ENCODE results near the gene RPL10.

Gene RPL10

DNA sequence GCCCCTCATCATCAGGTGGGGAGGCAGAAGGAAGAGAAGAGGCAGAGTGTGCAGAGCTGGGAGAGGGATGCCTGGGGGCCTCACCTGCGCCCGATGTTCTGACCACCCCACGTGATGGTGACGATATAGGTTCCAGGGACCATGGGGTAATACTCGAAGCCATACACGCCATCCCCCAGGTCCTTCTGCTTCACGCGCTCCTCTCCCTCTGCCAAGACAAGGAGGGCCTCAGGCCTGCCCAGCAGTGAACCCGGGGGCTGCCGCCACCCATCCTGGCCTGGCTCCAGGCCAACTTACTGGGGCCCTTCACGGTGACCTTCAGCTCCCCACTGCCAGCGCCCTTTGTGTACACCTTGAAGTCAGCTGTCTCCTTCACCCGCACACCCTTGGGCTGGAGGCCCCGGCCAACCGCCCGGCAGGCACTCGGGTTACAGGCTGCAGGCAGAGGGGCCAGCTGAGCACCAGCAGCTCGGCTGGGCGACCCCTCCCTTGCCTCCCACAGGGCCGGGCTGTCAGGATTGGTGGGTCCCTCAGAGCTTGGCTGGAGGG, 33.1 kb upstream of the RPL10 start:
- Histone ChIP-seq H3K9me3 (ENCODE audit: low read length) (no peaks in the 10 kb centered on the region), H3K4me1 (ENCODE audit: insufficient read depth, low read length) (peaks cover 31% of the 10 kb centered on the region), H3K36me3 (ENCODE audit: insufficient read depth, low read length) (peaks cover 75% of the 10 kb centered on the region), H3K4me3 (ENCODE audit: low read depth in 1 of 2, low read length in 2 of 2) (no peak overlapping the region), H3K27me3 (ENCODE audit: control insufficient read depth in 1 of 2, insufficient read depth in 2 of 2, low read length in 2 of 2) (no peaks in the 10 kb centered on the region), H3K9ac (ENCODE audit: low read length) (no peak overlapping the region), H3K27ac (ENCODE audit: low read depth, low read length) (peak overlapping the region; percentile 64)

DNA sequence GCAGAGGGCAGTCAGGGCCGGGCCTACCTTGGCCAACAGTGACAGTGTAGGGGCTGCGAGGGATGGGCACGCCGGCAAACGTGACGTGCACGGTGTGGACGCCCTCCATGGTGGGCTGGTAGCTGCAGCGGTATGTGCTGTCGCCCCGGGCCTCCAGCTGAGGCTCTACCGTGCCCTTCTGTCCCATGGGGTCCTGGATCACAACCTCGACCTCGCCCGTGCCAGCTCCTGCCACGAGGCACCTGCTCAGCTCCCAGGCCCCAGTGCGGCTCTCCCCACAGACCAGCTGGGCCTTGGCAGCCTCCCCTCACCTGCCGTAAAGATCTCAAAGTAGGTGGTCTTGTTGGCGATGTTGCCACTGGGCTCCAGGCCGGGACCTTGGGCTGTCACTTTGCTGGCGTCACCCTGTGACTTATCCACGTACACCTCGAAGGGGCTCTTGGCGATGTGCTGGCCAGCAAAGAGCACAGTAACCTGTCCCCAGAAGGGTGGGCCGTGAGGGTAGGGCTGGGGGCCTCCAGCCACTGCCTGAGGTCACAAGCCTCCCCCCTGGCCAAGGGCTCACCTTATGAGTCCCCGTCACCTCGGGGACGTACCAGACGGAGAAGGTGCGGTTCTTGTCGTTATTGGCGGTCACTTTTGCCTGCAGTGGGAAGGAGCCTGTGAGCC, 32.0 kb upstream of the RPL10 start:
- H3K27me3 ChIP-seq (ENCODE audit: control insufficient read depth in 1 of 2, insufficient read depth in 2 of 2, low read length in 2 of 2), result no peaks in the 10 kb centered on the region
- H3K9me3 ChIP-seq (ENCODE audit: low read length), result no peaks in the 10 kb centered on the region
- peaks cover 69% of the 10 kb centered on the region for H3K36me3 ChIP-seq (ENCODE audit: insufficient read depth, low read length)
- peaks cover 31% of the 10 kb centered on the region for H3K4me1 ChIP-seq (ENCODE audit: insufficient read depth, low read length)
- H3K4me3 ChIP-seq (ENCODE audit: low read depth in 1 of 2, low read length in 2 of 2), result peak overlapping the region in 1 of 2 donors; percentile 63
- peak overlapping the region; percentile 84 for H3K27ac ChIP-seq (ENCODE audit: low read depth, low read length)
- H3K9ac ChIP-seq (ENCODE audit: low read length), result peak overlapping the region; percentile 85

DNA sequence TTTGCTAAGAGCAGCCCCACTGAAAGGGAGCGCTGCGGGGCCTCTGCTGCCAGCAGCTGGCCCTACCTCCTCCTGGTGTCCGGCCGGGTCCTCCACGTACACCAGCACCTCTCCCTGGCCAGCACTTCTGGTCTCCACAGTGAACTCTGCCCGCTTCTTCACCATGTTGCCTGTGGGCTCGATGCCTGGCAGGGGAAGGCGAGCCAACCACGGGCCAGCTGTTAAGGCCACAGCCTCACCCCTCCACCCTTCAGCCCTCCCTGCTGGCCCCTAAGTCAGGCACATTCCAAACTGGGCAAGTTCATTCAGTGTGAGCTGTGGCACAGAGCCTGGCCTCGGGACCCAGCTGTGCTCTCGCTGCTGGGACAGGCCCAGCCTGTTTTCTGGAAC, 31.5 kb upstream of the RPL10 start:
- H3K4me3 ChIP-seq (ENCODE audit: low read depth in 1 of 2, low read length in 2 of 2), result peak overlapping the region in 1 of 2 donors; percentile 63
- H3K36me3 ChIP-seq (ENCODE audit: insufficient read depth, low read length), result peaks cover 64% of the 10 kb centered on the region
- H3K27ac ChIP-seq (ENCODE audit: low read depth, low read length), result peak overlapping the region; percentile 84

DNA sequence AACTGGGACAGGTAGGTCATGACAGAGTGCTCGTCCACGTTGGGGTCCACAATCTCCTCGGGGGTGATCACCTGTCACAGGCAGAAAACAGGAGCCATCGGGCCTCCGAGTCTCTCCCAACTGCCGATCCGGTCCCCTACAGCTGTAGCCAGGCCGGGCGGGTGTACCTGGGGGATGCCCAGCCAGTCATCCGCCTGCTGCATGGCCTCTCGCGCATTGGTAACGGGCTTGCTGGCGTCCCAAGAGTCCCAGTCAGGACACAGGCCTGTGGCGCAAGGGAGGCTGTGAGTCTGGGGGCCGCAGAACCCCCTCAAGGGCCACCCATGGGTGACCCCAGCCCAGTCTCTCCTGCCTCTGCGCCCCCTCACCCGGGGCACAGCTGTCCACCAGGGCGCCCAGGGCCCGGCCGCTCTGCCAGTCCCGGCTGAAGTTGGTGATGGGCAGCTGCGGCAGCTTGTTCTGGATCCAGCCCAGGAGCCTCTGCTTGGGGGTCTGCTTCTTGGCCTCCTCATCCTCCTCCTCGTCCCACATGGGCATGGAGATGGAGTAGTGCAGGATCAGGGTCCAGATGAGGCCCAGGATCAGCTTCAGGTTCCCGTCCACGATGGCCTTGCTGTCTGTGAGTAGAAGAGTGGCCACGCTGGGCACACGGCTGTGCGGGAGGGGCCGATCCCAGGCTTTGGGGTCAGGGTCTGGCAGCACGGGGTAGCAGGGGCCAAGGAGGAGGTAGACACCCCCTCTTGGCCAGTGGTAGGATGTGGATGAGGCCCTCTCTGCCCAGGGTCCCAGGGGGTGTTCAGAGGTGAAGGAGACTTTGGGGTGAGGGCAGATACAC, 30.5 kb upstream of the RPL10 start:
- H3K4me1 ChIP-seq (ENCODE audit: insufficient read depth, low read length), result peaks cover 31% of the 10 kb centered on the region
- H3K27me3 ChIP-seq (ENCODE audit: control insufficient read depth in 1 of 2, insufficient read depth in 2 of 2, low read length in 2 of 2), result peaks cover 0 to 4% of the 10 kb centered on the region in 2 donors
- peak overlapping the region; percentile 52 to 63 for H3K4me3 ChIP-seq (ENCODE audit: low read depth in 1 of 2, low read length in 2 of 2)
- H3K36me3 ChIP-seq (ENCODE audit: insufficient read depth, low read length), result peaks cover 54% of the 10 kb centered on the region
- no peaks in the 10 kb centered on the region for H3K9me3 ChIP-seq (ENCODE audit: low read length)
- H3K27ac ChIP-seq (ENCODE audit: low read depth, low read length), result peak overlapping the region; percentile 84
- peak overlapping the region; percentile 85 for H3K9ac ChIP-seq (ENCODE audit: low read length)

More for the DNA sequence above, 31.5 kb upstream of the RPL10 start:
- Histone ChIP-seq H3K4me1 (ENCODE audit: insufficient read depth, low read length) (peaks cover 31% of the 10 kb centered on the region), H3K9me3 (ENCODE audit: low read length) (no peaks in the 10 kb centered on the region), H3K9ac (ENCODE audit: low read length) (peak overlapping the region; percentile 85), H3K27me3 (ENCODE audit: control insufficient read depth in 1 of 2, insufficient read depth in 2 of 2, low read length in 2 of 2) (no peaks in the 10 kb centered on the region)

DNA sequence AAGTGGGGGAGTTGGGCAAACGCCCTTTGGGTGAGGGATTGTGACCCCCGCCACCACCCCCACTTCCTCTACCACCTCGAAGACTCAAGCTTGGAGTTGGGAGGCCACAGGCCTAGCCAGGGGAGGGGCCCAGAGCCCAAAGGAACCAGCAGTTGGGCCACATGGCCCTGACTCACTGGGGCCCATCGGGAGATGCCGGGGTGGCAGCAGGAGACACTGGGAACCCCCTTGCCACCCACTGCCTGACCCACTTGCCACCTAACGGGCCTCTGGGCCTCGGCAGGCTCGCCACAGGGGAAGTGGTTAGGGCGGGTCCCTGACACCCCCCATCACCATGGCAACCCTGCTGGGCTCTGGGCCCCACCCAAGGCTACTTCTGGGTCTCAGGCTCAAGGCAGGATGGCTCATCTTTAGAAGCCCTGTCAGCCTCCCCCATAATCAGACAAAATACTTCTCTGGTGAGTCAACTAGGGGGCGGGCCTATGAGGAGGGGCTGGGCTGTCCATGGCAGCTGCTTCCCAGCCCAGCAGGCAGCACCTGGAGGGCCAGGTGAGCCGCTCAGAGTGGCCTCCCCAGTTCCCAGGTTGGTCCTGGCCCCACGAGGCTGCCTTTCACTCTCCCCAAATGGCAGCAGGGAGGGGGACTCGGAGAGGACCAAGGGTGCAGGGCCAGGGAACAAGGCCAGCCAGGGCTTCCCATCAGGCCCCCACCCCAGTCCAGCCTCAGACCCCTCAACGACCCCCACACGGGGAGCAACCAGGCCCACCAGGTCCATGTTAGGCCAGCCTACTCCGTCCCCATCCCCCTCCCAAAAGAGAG, 29.3 kb upstream of the RPL10 start:
- H3K4me3 ChIP-seq (ENCODE audit: low read depth in 1 of 2, low read length in 2 of 2), result peak overlapping the region; percentile 52 to 63
- H3K9me3 ChIP-seq (ENCODE audit: low read length), result no peaks in the 10 kb centered on the region
- peak overlapping the region; percentile 84 for H3K27ac ChIP-seq (ENCODE audit: low read depth, low read length)
- H3K9ac ChIP-seq (ENCODE audit: low read length), result peak overlapping the region; percentile 85
- H3K27me3 ChIP-seq (ENCODE audit: control insufficient read depth in 1 of 2, insufficient read depth in 2 of 2, low read length in 2 of 2), result peaks cover 0 to 4% of the 10 kb centered on the region in 2 donors
- H3K36me3 ChIP-seq (ENCODE audit: insufficient read depth, low read length), result peaks cover 46% of the 10 kb centered on the region
- peaks cover 31% of the 10 kb centered on the region for H3K4me1 ChIP-seq (ENCODE audit: insufficient read depth, low read length)

DNA sequence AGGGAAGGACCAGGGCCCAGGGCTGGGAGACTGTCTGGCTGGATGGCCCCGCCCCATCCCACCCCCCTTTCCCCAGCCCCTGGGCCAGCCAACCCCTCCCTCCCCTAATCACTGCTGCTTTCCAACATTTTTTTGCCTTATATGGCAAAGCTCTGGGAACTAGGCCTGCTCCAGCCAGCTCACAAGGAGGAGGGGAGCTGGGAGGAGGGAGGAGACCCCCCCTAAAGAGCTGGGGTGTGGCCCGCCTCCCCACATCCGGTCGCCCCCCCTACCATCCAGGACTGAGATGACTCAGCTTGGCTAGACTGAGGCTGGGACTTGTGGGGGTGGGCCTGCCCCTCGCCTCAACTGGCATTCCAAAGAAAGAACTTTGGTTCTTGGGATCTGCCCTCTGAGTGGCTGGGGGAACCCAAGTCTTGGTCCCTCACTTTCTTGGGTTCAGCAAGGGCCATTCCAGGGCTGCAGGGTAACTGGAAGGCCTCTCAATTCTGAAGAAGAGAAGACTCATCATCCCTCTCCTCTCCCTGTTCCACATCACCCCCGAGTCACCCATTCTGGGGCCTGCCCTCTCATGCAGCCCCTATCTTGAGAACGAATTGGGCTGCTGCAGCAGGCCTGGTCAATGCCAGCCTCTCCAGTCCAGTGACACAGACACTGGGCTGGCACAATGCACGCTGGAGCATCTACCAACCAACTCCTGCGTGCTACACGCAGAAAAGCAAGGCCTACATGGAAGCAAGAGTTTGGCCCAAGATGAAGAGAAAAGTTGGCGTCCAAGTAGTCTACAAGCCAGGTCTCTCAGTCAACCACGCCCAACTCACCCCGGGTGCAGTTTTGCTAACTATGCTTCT, 28.5 kb upstream of the RPL10 start:
- Histone ChIP-seq H3K27me3 (ENCODE audit: control insufficient read depth in 1 of 2, insufficient read depth in 2 of 2, low read length in 2 of 2) (peaks cover 0 to 4% of the 10 kb centered on the region in 2 donors), H3K4me3 (ENCODE audit: low read depth in 1 of 2, low read length in 2 of 2) (peak overlapping the region; percentile 60 to 73), H3K9ac (ENCODE audit: low read length) (peak overlapping the region; percentile 83), H3K27ac (ENCODE audit: low read depth, low read length) (peak overlapping the region; percentile 84), H3K36me3 (ENCODE audit: insufficient read depth, low read length) (peaks cover 41% of the 10 kb centered on the region), H3K9me3 (ENCODE audit: low read length) (no peaks in the 10 kb centered on the region), H3K4me1 (ENCODE audit: insufficient read depth, low read length) (peaks cover 31% of the 10 kb centered on the region)

DNA sequence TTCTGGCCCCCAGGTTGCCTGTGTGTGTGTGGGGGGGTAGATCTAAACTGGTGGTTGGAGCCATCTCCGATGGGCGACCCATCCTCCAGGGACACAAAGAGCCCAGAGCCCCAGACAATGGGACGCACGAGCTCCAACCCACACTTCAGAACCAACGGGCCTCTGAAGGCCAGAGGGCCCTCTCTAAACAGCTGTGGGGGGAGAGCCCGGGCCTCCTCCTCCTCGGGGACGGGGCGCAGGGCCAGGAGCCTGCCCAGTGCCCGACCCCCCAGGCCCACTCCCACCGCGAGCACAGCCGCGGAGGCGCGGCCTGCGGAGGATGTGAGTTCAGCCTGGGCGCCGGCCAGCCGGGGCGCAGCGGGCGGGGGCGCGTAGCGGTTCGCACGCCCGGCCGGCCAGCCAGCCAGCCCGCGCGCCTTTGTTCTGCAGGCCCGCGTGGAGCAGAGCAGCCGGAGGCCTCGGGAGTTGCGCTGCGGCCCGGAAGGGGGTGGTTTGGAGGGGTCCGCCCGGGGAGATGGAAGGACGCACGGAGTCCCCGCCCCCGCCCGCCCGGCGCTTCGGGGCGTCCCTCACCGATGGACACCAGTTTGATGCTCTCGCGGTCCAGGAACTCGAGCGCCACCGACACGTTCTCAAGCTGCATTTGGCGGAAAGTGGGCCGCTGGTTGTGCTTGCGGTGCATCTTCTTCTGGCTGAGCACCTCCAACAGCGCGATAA, 27.7 kb upstream of the RPL10 start:
- Histone ChIP-seq H3K4me1 (ENCODE audit: insufficient read depth, low read length) (peaks cover 30% of the 10 kb centered on the region), H3K9ac (ENCODE audit: low read length) (peak overlapping the region; percentile 83), H3K9me3 (ENCODE audit: low read length) (no peaks in the 10 kb centered on the region), H3K27ac (ENCODE audit: low read depth, low read length) (peak overlapping the region; percentile 84), H3K36me3 (ENCODE audit: insufficient read depth, low read length) (peaks cover 34% of the 10 kb centered on the region), H3K4me3 (ENCODE audit: low read depth in 1 of 2, low read length in 2 of 2) (peak overlapping the region; percentile 60 to 73), H3K27me3 (ENCODE audit: control insufficient read depth in 1 of 2, insufficient read depth in 2 of 2, low read length in 2 of 2) (peaks cover 0 to 4% of the 10 kb centered on the region in 2 donors)

DNA sequence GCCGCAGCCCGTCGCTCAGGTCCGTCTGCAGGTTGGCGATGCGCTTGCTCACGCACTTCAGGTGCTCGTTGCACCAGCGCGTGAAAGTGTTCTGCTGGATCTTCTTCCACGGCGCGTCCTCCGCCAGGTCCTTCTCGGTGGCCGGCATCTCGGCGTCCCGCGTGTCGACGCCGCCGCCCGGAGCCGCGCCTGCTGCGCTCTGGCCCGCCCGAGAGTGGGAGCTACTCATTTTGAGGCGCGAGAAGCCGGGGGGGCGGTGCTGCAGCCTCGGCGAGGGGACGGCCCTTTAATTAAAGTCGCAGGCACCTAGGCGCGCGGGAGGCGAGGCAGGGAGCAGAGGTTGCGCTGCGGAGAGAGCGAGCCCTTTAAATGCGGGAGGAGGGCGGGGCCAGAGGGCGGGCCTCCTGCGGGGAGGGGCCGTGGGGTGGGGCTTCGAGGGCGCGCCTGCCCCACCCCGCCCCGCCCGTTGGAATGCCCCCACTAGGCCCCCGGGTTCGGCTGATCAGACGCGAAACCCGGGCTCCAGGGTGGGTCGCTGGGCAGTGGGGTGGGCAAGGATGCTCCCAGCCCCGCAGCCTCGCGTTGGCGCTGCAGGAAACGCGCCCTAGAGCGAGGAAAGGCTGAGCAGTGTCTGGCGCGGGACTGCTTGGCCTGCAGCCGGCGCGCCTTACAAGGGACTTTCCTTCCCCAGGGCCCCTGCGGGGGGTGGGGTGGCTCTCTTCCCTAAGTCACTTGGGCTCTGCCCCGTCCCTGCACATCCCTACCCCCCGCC, 27.0 kb upstream of the RPL10 start:
- peak overlapping the region; percentile 96 for H3K9ac ChIP-seq (ENCODE audit: low read length)
- H3K4me3 ChIP-seq (ENCODE audit: low read depth in 1 of 2, low read length in 2 of 2), result peak overlapping the region; percentile 60 to 83
- no peaks in the 10 kb centered on the region for H3K9me3 ChIP-seq (ENCODE audit: low read length)
- H3K4me1 ChIP-seq (ENCODE audit: insufficient read depth, low read length), result peaks cover 23% of the 10 kb centered on the region
- peaks cover 0 to 4% of the 10 kb centered on the region in 2 donors for H3K27me3 ChIP-seq (ENCODE audit: control insufficient read depth in 1 of 2, insufficient read depth in 2 of 2, low read length in 2 of 2)
- H3K36me3 ChIP-seq (ENCODE audit: insufficient read depth, low read length), result peaks cover 26% of the 10 kb centered on the region
- peak overlapping the region; percentile 89 for H3K27ac ChIP-seq (ENCODE audit: low read depth, low read length)

DNA sequence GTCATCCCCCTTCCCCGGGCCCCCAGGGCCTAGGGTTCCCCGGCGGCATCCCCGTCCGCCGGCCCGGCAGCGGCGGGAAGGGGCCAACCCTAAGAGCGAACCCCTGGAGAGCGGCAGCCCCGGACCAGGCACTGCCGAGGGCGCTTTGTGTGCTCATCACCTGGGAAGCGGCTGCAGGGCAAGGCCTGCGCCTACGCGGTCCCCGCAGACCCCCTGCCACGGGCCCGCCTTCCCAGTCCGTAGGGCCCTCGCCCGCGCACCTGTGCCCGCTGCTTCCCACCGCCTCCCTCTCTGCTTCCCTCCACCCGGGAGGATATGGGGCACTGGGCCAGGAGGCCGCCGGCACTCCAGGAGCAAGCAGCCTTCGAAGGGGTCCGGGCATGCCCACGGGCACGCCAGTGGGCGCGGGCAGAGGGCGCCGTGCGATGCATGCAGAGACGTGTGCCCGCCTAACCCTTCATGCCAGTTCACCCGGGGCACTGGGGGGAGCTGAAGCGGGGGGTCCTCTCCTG, 26.3 kb upstream of the RPL10 start:
- peaks cover 20% of the 10 kb centered on the region for H3K36me3 ChIP-seq (ENCODE audit: insufficient read depth, low read length)
- H3K9ac ChIP-seq (ENCODE audit: low read length), result peak overlapping the region; percentile 96
- H3K4me1 ChIP-seq (ENCODE audit: insufficient read depth, low read length), result peaks cover 22% of the 10 kb centered on the region
- H3K9me3 ChIP-seq (ENCODE audit: low read length), result no peaks in the 10 kb centered on the region
- H3K4me3 ChIP-seq (ENCODE audit: low read depth in 1 of 2, low read length in 2 of 2), result peak overlapping the region; percentile 83
- H3K27ac ChIP-seq (ENCODE audit: low read depth, low read length), result peak overlapping the region; percentile 89
- peaks cover 0 to 4% of the 10 kb centered on the region in 2 donors for H3K27me3 ChIP-seq (ENCODE audit: control insufficient read depth in 1 of 2, insufficient read depth in 2 of 2, low read length in 2 of 2)
